Stromal cell of bone marrow (primary cell): ENCODE measurements around the gene ZNF524.

ENCODE experiments used
- DNase-seq: peaks from one replicate; pipeline ENCODE4 v3.0.0-alpha.2; 2012; ENCODE audit warnings: low read depth

The ZNF524 gene

GRCh38 chr19:55602104-55603001 is 2.3 kb downstream of the ZNF524 start:
- DNase-seq: no peak

GRCh38 chr19:55603115-55603514 is 3.0 kb downstream of the ZNF524 start:
- no peak for DNase-seq

- no peak for DNase-seq
Measured at GRCh38 chr19:55603581-55604292, 3.6 kb downstream of the ZNF524 start.

- DNase-seq: peak; percentile 93
Measured at GRCh38 chr19:55605207-55605636, 5.1 kb downstream of the ZNF524 start.

- DNase-seq: peak; percentile 75
Measured at GRCh38 chr19:55605637-55606470, 5.8 kb downstream of the ZNF524 start, which contains the start of gene ZNF865. ZNF865 (plus strand) TSS chr19:55605647; CDS start chr19:55613619, 7,972 bp downstream.

- DNase-seq: no peak
Measured at GRCh38 chr19:55606471-55606787, 6.3 kb downstream of the ZNF524 start.

GRCh38 chr19:55606817-55607216 is 6.7 kb downstream of the ZNF524 start:
- DNase-seq: no peak

- DNase-seq: no peak
Measured at GRCh38 chr19:55609326-55609725, 9.2 kb downstream of the ZNF524 start.

- DNase-seq: no peak
Measured at GRCh38 chr19:55611300-55611982, 11.4 kb downstream of the ZNF524 start.

- DNase-seq: no peak
Measured at GRCh38 chr19:55611983-55612645, 12.0 kb downstream of the ZNF524 start.

- no peak for DNase-seq
Measured at GRCh38 chr19:55613396-55613795, 13.3 kb downstream of the ZNF524 start.

- DNase-seq: no peak
Measured at GRCh38 chr19:55613930-55614710, 14.0 kb downstream of the ZNF524 start.

- no peak for DNase-seq
Measured at GRCh38 chr19:55614711-55615542, 14.8 kb downstream of the ZNF524 start.

GRCh38 chr19:55615543-55616394 is 15.7 kb downstream of the ZNF524 start:
- no peak for DNase-seq

- no peak for DNase-seq
Measured at GRCh38 chr19:55616395-55616875, 16.3 kb downstream of the ZNF524 start.

- no peak for DNase-seq
Measured at GRCh38 chr19:55617426-55617825, 17.3 kb downstream of the ZNF524 start.

GRCh38 chr19:55618426-55618825 is 18.3 kb downstream of the ZNF524 start:
- no peak for DNase-seq

- DNase-seq: no peak
Measured at GRCh38 chr19:55619286-55619685, 19.2 kb downstream of the ZNF524 start.
